K562 (cell line): ENCODE results near the gene RPL28. TPM values are rescaled to one million over a fixed set of nuclear protein-coding genes. Genes with fewer than 3 reads are reported as not detected.

Source experiments
- ATAC-seq: fragments of 200-7000 bp; cut with Tn5 transposase; 3 replicates; pipeline ENCODE4 v1.9.1; 2020; ENCODE audit warnings: moderate library complexity
- BruUV-seq: library from RNA; stranded (reverse); fragments of 400-500 nt; replicated peaks from 2 replicates; lab custom pipeline; 2021; lab: Mats Ljungman, UMichigan
- CTCF ChIA-PET: fragments of 300-600 bp; formaldehyde crosslinking; extraction: SDS; loops from one replicate; lab custom pipeline; 2021; ENCODE audit warnings: low intra/inter-chr PET ratio; lab: Yijun Ruan, JAX
- POLR2A ChIA-PET: fragments of 300-600, 350-650 bp; sonication (Branson Sonifier 250); formaldehyde crosslinking; extraction: SDS; loops from one replicate; lab custom pipeline; 2021; ENCODE audit warnings: antibody characterized with exemption, inconsistent platforms; lab: Yijun Ruan, JAX
- DNase-seq, 4 experiments: peaks; one replicate each; pipeline versions ENCODE4 v3.0.0 to v3.0.0-alpha.2; 2011 to 2018; ENCODE audit warnings: low spot score in 3 of 4, mixed read lengths in 3 of 4; ENCODE audit errors: extremely low read depth in 1 of 4
- FAIRE-seq: peaks from 2 replicates; lab custom pipeline; 2011; peaks lifted over from hg19 to GRCh38; lab: Jason Lieb, UNC
- H2AFZ ChIP-seq: 2 replicates; pipeline ENCODE4 v1.6.0; 2011; ENCODE audit warnings: low read depth, low read length, control low read depth, inconsistent platforms
- H3K27ac ChIP-seq: fragments of 200-600 bp; 3 replicates; pipeline ENCODE4 v1.8.0; 2011; ENCODE audit warnings: low read depth, mild to moderate bottlenecking, control low read depth, inconsistent platforms, low read length, moderate library complexity, mixed read lengths; ENCODE audit errors: extremely low read depth
- H3K27me3 ChIP-seq, 2 experiments: fragments of 300-600 bp in 1 of 2; 2 replicates in 1 of 2; 3 replicates in 1 of 2; pipeline versions ENCODE4 v1.6.0 to v1.8.0; 2011; ENCODE audit warnings: inconsistent platforms in 2 of 2, low read length in 2 of 2, mild to moderate bottlenecking in 1 of 2, mixed read lengths in 1 of 2, moderate library complexity in 1 of 2; ENCODE audit not compliant: control insufficient read depth in 2 of 2, insufficient read depth in 2 of 2
- H3K36me3 ChIP-seq: fragments of 300-600 bp; 3 replicates; pipeline ENCODE4 v1.8.0; 2011; ENCODE audit warnings: mild to moderate bottlenecking, low read length, inconsistent platforms; ENCODE audit not compliant: control insufficient read depth, insufficient read depth
- H3K4me1 ChIP-seq, 2 experiments: fragments of 200-600 bp in 1 of 2; replicated peaks in 1 of 2; 2 replicates in 1 of 2; 3 replicates in 1 of 2; pipeline versions ENCODE4 v1.5.1 to v1.8.0; 2011; ENCODE audit warnings: inconsistent platforms in 2 of 2, low read length in 2 of 2, mild to moderate bottlenecking in 1 of 2, mixed read lengths in 1 of 2, moderate library complexity in 1 of 2; ENCODE audit not compliant: control insufficient read depth in 2 of 2, insufficient read depth in 2 of 2
- H3K4me2 ChIP-seq: 2 replicates; pipeline ENCODE4 v1.6.1; 2011; ENCODE audit warnings: low read length, control low read depth, inconsistent platforms, mixed read lengths; ENCODE audit not compliant: insufficient read depth
- H3K4me3 ChIP-seq: fragments of 200-600 bp; sonication (generic), shearing (Covaris generic); 2 replicates; pipeline ENCODE4 v1.5.1; 2016; ENCODE audit warnings: control low read depth, inconsistent platforms
- H3K79me2 ChIP-seq: fragments of 200-600 bp; 3 replicates; pipeline ENCODE4 v1.8.0; 2011; ENCODE audit warnings: low read length, inconsistent platforms; ENCODE audit not compliant: control insufficient read depth, insufficient read depth
- H3K9ac ChIP-seq, 2 experiments: 2 replicates each; pipeline versions ENCODE4 v1.6.0 to v1.6.1; 2011; ENCODE audit warnings: low read depth in 2 of 2, low read length in 2 of 2, control low read depth in 1 of 2, inconsistent platforms in 1 of 2, mild to moderate bottlenecking in 1 of 2, mixed read lengths in 1 of 2; ENCODE audit not compliant: insufficient read depth in 1 of 2
- H3K9me1 ChIP-seq: one replicate; pipeline ENCODE4 v1.6.0; 2011; ENCODE audit warnings: inconsistent platforms, mild to moderate bottlenecking, low read length, moderate library complexity; ENCODE audit not compliant: control insufficient read depth, insufficient read depth
- H3K9me3 ChIP-seq: replicated peaks from 2 replicates; pipeline ENCODE4 v1.5.1; 2011; ENCODE audit warnings: low read depth, low read length, inconsistent platforms; ENCODE audit not compliant: control insufficient read depth, insufficient read depth
- H4K20me1 ChIP-seq: replicated peaks from 2 replicates; pipeline ENCODE4 v1.6.1; 2011; ENCODE audit warnings: low read length, inconsistent platforms, mixed read lengths; ENCODE audit not compliant: control insufficient read depth, insufficient read depth
- ARHGAP35 ChIP-seq: fragments of 450-650 bp; IDR thresholded peaks from 2 replicates; pipeline ENCODE4 v1.6.1; 2018; ENCODE audit not compliant: partially characterized antibody
- RBM22 ChIP-seq: fragments of 200-400 bp; formaldehyde crosslinking; IDR thresholded peaks from 2 replicates; pipeline ENCODE4 v1.6.1; 2018; ENCODE audit warnings: low read length, low read depth; ENCODE audit not compliant: poor library complexity, severe bottlenecking
- RBM25 ChIP-seq: fragments of 200-400 bp; formaldehyde crosslinking; IDR thresholded peaks from 2 replicates; pipeline ENCODE4 v1.6.1; 2018; ENCODE audit warnings: low read length, low read depth, moderate library complexity; ENCODE audit not compliant: severe bottlenecking
- TEAD1 ChIP-seq, 2 experiments: fragments of 450-650 bp in 1 of 2; sonication (generic) in 1 of 2; formaldehyde crosslinking; IDR thresholded peaks; 2 replicates each; pipeline versions ENCODE4 v1.4.0 to v1.8.0; 2020 to 2022; ENCODE audit warnings: mild to moderate bottlenecking in 2 of 2, missing genetic modification reagents in 1 of 2
- ZNF347 ChIP-seq: fragments of 450-650 bp; formaldehyde crosslinking; IDR thresholded peaks from 2 replicates; pipeline ENCODE4 v1.4.0; 2020; ENCODE audit warnings: low read depth, mild to moderate bottlenecking, moderate library complexity
- WGBS: fragments of 100-300 bp; shearing (Covaris generic); methylation state at CpG from one replicate; pipeline ENCODE4 v1.1.6; 2016; ENCODE audit warnings: low coverage, mixed read lengths; ENCODE audit not compliant: insufficient coverage; ENCODE audit errors: missing lambda C conversion rate; 5-methylcytosine and 5-hydroxymethylcytosine counted together
- in situ Hi-C: fragments of 300-500 bp; cut with MboI; formaldehyde crosslinking; loops from 4 replicates; pipeline ENCODE4 v1.15.0; 2018; ENCODE audit warnings: inconsistent platforms, mixed read lengths
- intact Hi-C: fragments of 100-400 bp; cut with micrococcal nuclease; formaldehyde crosslinking; loops from 2 replicates; pipeline ENCODE4 v1.14.2; 2022
- polyA plus RNA-seq, 8 experiments: library from polyadenylated mRNA; depleted of rRNA in 4 of 8; stranded (reverse) in 5 of 8; unstranded in 3 of 8; fragments of >200 nt; fragmentation: Nextera tagmentation in 2 of 8; fragmentation: Illumina TruSeq in 1 of 8; extraction: Ambion mirVana in 2 of 8; extraction: Trizol in 1 of 8; gene quantifications; 2 replicates each; pipeline versions ENCODE4 v1.2.1 to v1.2.3, GENCODE V29; 2011 to 2014; ENCODE audit warnings: inconsistent platforms in 1 of 8, missing spikeins in 1 of 8
- total RNA-seq, 7 experiments: library from RNA; depleted of rRNA in 6 of 7; stranded (reverse); fragments of >200 nt in 6 of 7; fragmentation: Illumina TruSeq in 2 of 7; extraction: Trizol in 2 of 7; gene quantifications; 2 replicates each; pipeline versions ENCODE4 v1.2.1 to v1.2.3, GENCODE V29; 2011 to 2021; ENCODE audit warnings: low replicate concordance in 1 of 7

The RPL28 gene
- total and polyA plus RNA-seq, 9 of the 15 experiments (the other 6 are each of a cell fraction or from before 2014, with no cell fraction given): 124 to 3,106 (median 622) TPM

DNA sequence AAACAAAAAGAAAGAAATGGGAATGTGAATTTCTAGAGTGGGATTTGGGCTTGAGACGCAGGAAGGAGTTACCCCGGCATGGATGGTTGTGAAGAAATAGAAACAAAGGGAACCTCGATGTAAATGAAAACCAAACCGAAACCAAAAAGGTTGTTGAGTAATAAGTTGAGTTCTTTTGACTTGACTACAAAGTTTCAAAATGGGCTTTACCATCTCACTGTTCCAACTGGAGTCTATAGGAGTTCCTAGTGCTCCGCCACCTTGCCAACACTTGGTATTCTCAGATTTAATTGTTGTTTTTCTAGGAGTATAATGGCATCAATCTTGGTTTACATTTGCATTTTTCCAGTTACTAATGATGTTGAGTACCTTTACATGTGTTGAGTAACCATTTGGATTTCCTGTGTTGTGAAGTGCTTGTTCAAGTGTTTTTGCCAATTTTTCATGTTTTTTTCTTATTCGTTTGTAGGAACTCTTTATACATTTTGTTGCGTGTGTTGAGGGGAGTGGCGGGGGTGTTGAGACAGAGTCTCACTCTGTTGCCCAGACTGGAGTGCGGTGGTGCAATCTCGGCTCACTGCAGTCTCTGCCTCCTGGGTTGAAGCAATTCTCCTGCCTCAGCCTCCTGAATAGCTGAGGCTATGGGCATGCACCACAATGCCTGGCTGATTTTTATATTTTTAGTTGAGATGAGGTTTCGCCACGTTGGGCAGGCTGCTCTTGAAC is 12.6 kb downstream of the RPL28 start:
- POLR2A ChIA-PET: interaction anchor here (0.7 to 5.1 kb wide), 13 partner anchors 8 to 318 kb away, joined by 3 to 97 read pairs (median 5); partner anchors contain the start of genes RPL28, SYT5, TMEM238 and UBE2S

More for the DNA sequence above, 12.6 kb downstream of the RPL28 start:
- in situ Hi-C loops (no loop called here), intact Hi-C loops (no loop called here)
- H2AFZ ChIP-seq: no peak overlapping the region
- BruUV-seq: no TSS peak
- H4K20me1 ChIP-seq: peaks cover 26% of the 10 kb centered on the region
- TF ChIP-seq RBM25 (peak; percentile 23), ZNF347 (CRISPR knock-in tag) (no peak), TEAD1 (CRISPR knock-in tag; IDR thresholded peaks at IDR 0.05) (no peak), ARHGAP35 (no peak), RBM22 (peak; percentile 14)
- no peaks in the 10 kb centered on the region for H3K9me3 ChIP-seq
- H3K9ac ChIP-seq: no peak overlapping the region
- CTCF ChIA-PET: no interaction called here
- FAIRE-seq (peak; percentile 74), ATAC-seq (no peak), DNase-seq (no peak)
- WGBS: 71% methylated on average over 12 of the region's 12 CpGs
- peaks cover 0 to 12% of the 10 kb centered on the region in 2 experiments; a peak in 4 of 5 replicates for H3K4me1 ChIP-seq
- H3K79me2 ChIP-seq: peaks cover 10% of the 10 kb centered on the region
- no peak overlapping the region for H3K4me2 ChIP-seq
- H3K36me3 ChIP-seq: peaks cover 27% of the 10 kb centered on the region; the same call in 2 of the 3 replicates
- H3K4me3 ChIP-seq: no peak overlapping the region
- no peaks in the 10 kb centered on the region for H3K9me1 ChIP-seq
- no peaks in the 10 kb centered on the region for H3K27me3 ChIP-seq
- H3K27ac ChIP-seq: no peak overlapping the region
